Vagina (tissue), 2 donors: Measurements from ENCODE around the gene FBXO34.

ENCODE experiments used
- POLR2A ChIP-seq, 2 donors: fragments of 450-650 bp; IDR thresholded peaks; one replicate each; pipeline ENCODE4 v1.6.1; 2017; ENCODE audit warnings: antibody characterized with exemption in 2 of 2, mild to moderate bottlenecking in 2 of 2, moderate library complexity in 2 of 2
- POLR2AphosphoS5 ChIP-seq, 2 donors: sonication (generic); formaldehyde crosslinking; IDR thresholded peaks; one replicate each; pipeline ENCODE4 v1.9.0; 2017; ENCODE audit warnings: antibody characterized with exemption in 2 of 2, mild to moderate bottlenecking in 2 of 2, low read depth in 1 of 2; ENCODE audit not compliant: insufficient read depth in 1 of 2

DNA sequence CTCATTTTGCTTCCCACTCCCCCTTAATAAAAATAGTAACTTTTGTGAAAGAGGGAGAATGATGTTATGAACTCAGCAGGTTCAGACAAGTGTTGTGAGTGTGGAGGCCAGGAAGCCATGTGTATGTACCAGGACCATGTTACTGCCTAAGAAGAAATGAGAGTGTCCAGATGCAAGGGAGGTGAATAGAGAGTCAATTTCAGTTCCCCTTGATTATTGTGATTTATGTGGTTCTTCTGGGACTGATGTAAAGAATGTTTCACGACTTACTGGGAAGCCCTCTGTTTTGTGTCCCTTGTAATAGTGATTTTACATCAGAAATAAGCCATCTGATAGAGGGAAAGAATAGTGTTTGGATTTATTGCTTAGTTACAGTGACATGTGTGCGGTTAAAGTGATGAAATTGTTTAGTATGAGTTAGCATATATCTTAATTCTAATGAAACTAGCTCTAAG is 32.5 kb downstream of the FBXO34 start:
- TF ChIP-seq POLR2AphosphoS5 (IDR thresholded peaks at IDR 0.05; ENCODE audit: insufficient read depth in 1 of 2, low read depth in 1 of 2) (no peak), POLR2A (IDR thresholded peaks at IDR 0.05) (no peak)
